Fibroblast of pulmonary artery (primary cell): ENCODE results near the gene ZNF26.
"Not testable (repeated sequence)": the region's sequence is repeated elsewhere in the genome, so short reads cannot be mapped to it uniquely, and the experiment has no call there.

Source experiments
- DNase-seq: peaks from one replicate; pipeline ENCODE4 v3.0.0-alpha.2; 2010; ENCODE audit warnings: low read depth
- H3K4me3 ChIP-seq: replicated peaks from 2 replicates; pipeline ENCODE4 v1.5.1; 2011; ENCODE audit warnings: low read depth, mild to moderate bottlenecking, control low read depth, low read length, moderate library complexity
- CTCF ChIP-seq: IDR thresholded peaks from 2 replicates; pipeline ENCODE4 v1.5.1; 2011; ENCODE audit warnings: mild to moderate bottlenecking, control low read depth, low read length, inconsistent platforms; ENCODE audit errors: missing control alignments

ZNF26 gene

DNA sequence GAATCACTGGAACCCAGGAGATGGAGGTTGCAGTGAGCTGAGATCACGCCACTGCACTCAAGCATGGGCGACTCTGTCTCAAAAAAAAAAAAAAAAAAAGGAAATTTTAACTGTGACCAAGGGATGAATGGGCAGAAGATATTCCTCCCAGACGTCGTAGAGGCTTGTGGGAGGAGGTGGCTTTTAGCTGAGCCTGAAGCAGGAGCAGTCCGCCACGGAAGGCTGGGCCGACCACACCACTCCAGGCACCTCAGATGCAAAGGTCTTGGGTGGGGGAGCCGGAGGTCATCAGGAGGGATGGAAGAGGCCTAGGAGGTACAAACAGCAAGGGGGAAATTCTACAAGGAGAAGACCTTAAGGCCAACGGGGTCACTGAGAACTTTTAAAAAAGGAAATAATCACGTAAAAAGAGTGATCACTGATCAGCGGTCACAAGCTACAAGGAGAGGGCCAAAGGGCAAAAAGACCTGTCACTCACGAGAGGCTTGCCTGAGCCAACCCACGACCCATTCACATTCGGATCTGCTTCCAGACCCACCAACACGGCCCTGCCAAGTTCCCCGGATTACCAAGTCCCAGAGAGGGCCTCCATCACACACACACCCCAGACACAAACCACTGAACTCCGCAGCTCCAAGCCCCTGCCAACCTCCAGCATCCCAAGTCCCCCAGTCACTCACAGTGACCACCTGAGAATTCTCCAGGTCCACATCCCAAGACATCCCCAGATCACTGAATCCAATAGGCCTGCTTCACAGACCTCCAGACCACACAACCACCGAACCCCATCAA, 33.6 kb upstream of the ZNF26 start:
- H3K4me3 ChIP-seq = no peak overlapping the region
- no peak for DNase-seq
- no peak for TF ChIP-seq CTCF

DNA sequence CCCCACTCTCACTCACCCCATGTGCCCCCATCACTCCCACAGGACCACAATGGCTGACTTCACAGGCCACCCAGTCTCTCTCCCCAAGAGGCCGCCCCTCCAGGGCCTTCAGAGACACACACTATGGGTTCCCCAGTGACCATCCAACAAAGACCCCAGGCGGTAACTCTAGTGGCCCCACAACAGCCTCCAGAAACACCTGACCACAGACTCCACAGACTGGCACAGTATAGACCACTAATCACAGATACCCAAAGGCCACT, 33.1 kb upstream of the ZNF26 start:
- no peak overlapping the region for H3K4me3 ChIP-seq
- no peak for TF ChIP-seq CTCF
- no peak for DNase-seq

GRCh38 chr12:132953771-132954170, 32.4 kb upstream of the ZNF26 start:
- H3K4me3 ChIP-seq = no peak overlapping the region
- no peak for TF ChIP-seq CTCF
- DNase-seq = no peak

DNA sequence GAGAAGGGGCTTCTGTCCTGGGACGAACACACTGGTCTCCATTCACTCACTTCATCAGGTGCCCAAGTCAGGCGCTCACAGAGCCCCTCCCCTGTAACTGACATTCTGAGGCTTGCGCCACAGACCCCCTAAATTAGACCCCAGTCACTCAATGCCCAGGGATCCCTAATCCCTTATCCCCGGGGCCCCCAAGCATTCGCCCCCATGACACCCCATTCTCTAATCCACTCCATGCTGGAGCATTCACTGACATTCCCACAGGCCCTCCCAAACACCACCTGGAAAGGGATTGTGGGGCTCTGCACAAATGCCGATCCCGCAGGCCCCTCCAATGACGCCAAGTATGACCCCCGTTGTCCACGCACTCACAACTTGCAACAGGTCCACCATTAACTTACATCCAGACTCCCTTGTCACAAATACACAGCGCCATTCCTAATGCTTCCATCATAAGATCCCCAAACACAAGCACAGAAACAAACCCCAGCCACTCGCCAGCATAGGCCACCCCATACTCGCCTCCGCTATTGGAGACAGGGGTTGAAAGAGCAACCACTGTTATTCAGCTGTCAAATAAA, 31.6 kb upstream of the ZNF26 start:
- peak overlapping the region; percentile 90 for H3K4me3 ChIP-seq
- no peak for TF ChIP-seq CTCF
- DNase-seq = peak; percentile 4

DNA sequence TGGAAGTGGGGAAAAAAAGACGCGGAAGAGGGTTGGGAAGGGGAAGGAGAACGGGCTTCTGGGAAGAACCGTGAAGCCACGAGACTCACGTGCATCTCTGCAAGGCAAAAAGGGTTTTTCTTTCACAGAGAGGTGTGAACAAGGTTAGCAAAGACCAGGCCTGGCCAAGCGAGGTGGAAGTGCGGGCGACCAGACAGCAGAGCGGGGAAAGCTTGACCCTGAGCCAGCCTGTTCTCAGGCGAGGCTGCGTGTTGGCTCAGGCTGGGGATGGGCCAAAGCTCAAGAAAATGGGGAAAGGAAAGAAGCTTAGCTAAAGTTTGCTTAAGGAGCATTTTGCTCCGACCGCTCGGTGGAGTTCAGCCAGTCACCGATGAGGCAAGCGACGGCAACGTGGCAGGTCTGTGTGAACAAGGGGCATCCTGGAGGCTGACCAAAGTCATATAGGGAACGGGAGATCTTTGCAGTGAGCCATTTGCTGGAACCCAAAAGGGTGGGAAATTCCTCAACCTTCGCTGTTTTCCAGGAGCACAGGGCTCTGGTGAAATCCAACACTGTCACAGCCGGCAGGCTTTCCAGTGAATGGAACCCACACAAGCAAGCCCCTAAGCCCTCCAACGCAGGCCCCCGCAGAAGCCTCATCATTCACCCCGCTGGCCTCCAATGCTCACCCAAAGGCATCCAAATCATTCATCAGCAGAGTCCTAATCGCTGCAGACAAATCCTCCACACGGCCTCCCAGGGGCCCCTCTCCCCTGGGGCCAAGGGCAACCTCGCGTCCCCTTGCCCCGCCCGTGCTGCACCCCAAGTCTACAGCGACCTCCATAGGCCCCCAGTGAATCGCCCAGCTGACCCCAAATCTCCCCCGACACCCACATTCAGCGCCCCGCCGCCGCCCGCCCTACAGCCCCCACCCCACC, 30.8 kb upstream of the ZNF26 start:
- peak overlapping the region; percentile 90 for H3K4me3 ChIP-seq
- TF ChIP-seq CTCF = no peak
- peak; percentile 68 for DNase-seq

DNA sequence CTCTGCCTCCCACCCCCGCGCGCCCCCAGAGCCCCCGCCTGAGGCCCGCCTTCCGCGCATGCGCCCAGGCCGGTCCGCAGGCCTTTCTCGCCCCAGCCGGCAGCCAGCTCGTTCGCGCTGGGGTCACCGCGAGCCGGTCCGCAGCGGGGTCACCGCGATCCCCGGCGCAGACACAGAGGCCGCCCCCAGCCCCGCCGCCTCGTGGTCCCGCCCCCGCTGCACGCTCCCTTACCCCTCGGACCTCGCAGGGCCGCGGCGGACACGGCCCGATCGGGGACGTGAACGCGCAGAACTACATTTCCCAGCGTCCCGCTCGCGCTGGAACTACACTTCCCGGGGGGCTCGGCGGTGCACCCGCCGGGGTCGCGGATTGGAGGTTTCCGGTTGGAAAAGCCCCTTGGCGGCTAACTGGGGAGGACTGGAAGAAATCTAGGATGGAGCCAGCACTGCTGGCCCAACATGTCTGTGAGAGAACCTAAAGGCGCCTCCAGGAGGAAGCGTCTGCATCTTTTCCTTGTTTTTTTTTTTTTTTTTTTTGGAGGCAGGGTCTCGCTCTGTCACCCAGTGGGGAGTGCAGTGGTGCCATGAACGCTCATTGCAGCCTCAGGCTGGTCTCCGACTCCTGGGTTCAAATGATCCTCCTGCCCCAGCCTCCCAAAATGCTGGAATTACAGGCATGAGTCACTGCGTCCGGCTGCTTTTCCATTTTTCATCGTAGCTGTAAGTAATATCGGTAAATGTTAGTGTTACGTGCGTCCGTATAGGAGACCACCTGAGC, 30.0 kb upstream of the ZNF26 start, which contains the start of gene ZNF605:
Gene ZNF605 (minus strand): TSS at position 296 of the 778 bp plus-strand sequence. CDS start 10,671 bp downstream, outside the sequence.
- peak within 1 kb of the TSS; percentile 90 for H3K4me3 ChIP-seq
- DNase-seq = peak; percentile 91
- TF ChIP-seq CTCF = no peak

DNA sequence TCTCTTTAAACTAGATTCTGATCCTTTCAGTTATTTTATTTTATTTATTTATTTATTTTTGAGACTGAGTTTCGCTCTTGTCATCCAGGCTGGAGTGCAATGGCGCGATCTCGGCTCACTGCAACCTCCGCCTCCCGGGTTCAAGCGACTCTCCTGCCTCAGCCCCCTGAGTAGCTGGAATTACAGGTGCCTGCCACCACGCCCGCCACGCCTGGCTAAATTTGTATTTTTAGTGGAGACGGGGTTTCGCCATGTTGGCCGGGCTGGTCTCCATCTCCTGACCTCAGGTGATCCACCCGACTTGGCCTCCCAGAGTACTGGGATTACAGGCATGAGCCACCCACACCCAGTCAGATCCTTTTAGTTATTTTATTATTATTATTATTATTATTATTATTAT, 24.4 kb upstream of the ZNF26 start:
- DNase-seq, H3K4me3 ChIP-seq: not testable (repeated sequence)
